Thyroid gland (tissue), 4 donors: Measurements from ENCODE around the gene CCDC60. TPM values are rescaled to one million over a fixed set of nuclear protein-coding genes. Genes with fewer than 3 reads are reported as not detected.
A peak's percentile ranks its signal among the peaks of the same experiment; 100 is the strongest.

Source experiments
- DNase-seq, 2 donors: peaks; one replicate each; pipeline ENCODE4 v3.0.0-alpha.2; 2019
- H3K27ac ChIP-seq, 3 donors: fragments of 200-600 bp; sonication (generic); 1 replicate in 2 of 3; 2 replicates in 1 of 3; pipeline ENCODE4 v1.5.1; 2016 to 2019; ENCODE audit warnings: mild to moderate bottlenecking in 1 of 3, moderate library complexity in 1 of 3
- H3K27me3 ChIP-seq: fragments of 200-600 bp; sonication (generic); one replicate; pipeline ENCODE4 v1.5.1; 2019
- H3K36me3 ChIP-seq, 2 donors: fragments of 200-600 bp; sonication (generic); one replicate each; pipeline ENCODE4 v1.5.1; 2016 to 2019
- H3K4me1 ChIP-seq, 2 donors: fragments of 200-600 bp; sonication (generic); one replicate each; pipeline ENCODE4 v1.5.1; 2017 to 2019
- H3K4me3 ChIP-seq, 3 donors: fragments of 200-600 bp; sonication (generic); replicated peaks in 1 of 3; 1 replicate in 2 of 3; 2 replicates in 1 of 3; pipeline ENCODE4 v1.5.1; 2016; ENCODE audit warnings: mild to moderate bottlenecking in 1 of 3
- H3K9me3 ChIP-seq: fragments of 200-600 bp; sonication (generic); one replicate; pipeline ENCODE4 v1.5.1; 2017
- CTCF ChIP-seq, 6 experiments: fragments of 200-600 bp in 3 of 6; fragments of 450-650 bp in 3 of 6; sonication (generic) in 3 of 6; IDR thresholded peaks; one replicate each; pipeline ENCODE4 v1.5.1; 2016 to 2019; ENCODE audit warnings: antibody characterized with exemption in 6 of 6, mild to moderate bottlenecking in 2 of 6, inconsistent platforms in 1 of 6, moderate library complexity in 1 of 6
- POLR2A ChIP-seq, 2 donors: fragments of 450-650 bp; IDR thresholded peaks; one replicate each; pipeline ENCODE4 v1.6.1; 2017; ENCODE audit warnings: antibody characterized with exemption in 2 of 2, mild to moderate bottlenecking in 2 of 2, moderate library complexity in 1 of 2
- WGBS, 2 donors: methylation state at CpG; one replicate each; pipeline ENCODE4 v1.1.5; 2017; 5-methylcytosine and 5-hydroxymethylcytosine counted together
- intact Hi-C: fragments of 100-400 bp; cut with DNase I; formaldehyde crosslinking; loops from one replicate; pipeline ENCODE4 v1.15.1; 2023
- total RNA-seq, 4 donors: library from RNA; depleted of rRNA; stranded (reverse); fragments of >200 nt; gene quantifications; one replicate each; pipeline ENCODE4 v1.2.3, GENCODE V29; 2016

Gene CCDC60
- total RNA-seq, 4 donors from 2014 or later: not detected

DNA sequence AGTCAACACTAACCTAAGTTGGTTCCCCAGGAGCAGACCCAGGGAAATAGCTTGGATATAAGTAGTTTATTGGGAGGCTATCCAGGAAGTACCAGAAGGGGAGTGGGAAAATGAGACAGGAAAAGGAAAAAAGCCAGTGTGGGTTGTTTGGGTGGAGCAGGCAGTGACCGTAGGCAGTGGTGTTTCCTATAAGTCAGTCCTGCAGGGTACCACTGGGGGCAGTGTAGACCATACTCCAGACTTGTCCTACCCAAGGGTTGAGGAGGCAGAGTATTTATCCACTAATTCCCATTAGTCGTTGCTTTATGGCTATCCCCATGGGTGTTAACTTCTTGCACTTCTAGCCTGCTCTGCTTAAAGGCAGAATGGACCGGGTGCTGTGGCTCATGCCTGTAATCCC lies 6.4 kb upstream of the CCDC60 start:
- WGBS, 2 donors: 42 to 56% methylated on average over 3 of the region's 3 CpGs
- intact Hi-C loops: no loop called here
- Histone ChIP-seq H3K9me3 (no peaks in the 10 kb centered on the region), H3K27ac (no peak overlapping the region), H3K4me1 (no peaks in the 10 kb centered on the region), H3K36me3 (no peaks in the 10 kb centered on the region), H3K27me3 (no peaks in the 10 kb centered on the region), H3K4me3 (no peak overlapping the region)
- no peak for TF ChIP-seq POLR2A (IDR thresholded peaks at IDR 0.05)
- peak in 2 of 6 experiments; percentile 12 to 29 for TF ChIP-seq CTCF (IDR thresholded peaks at IDR 0.05)
- DNase-seq: no peak

DNA sequence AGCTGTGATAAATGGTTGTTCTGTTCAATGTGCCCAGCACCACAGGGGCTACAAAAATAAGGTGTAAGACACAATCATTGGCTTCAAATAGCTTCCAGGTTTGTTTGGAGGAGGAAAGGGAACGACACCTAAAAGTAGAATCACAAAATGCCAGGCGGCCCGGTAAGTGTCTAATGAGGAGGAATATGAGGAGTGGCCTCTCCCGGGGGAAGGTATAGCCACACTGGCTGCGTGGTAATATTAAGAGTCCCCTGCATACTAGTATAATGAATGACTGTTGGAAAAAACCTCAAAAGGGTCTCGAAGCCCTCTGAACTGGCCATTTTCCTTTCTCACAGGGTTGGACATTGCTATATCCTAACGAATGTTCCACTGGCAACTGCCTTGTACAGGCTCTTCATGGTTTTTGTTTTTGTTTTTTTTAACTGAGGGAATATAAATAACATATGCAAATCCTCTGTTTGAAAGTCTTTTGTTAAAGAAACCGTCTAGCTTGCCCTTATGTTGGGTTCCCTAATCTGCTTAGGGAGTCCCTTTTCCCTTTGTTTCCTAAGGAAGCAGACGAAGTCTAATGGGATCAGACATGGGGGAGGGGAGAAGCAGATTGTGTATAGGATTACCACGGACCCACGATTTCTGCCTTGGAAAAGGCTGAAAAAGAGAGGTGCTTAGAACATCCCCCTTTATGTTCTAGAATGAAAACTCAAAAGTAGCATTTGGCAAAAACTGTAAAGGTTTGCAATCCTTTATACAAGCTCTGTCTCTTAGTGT lies 4.2 kb downstream of the CCDC60 start:
- intact Hi-C loops: no loop called here
- H3K27ac ChIP-seq: no peak overlapping the region
- no peaks in the 10 kb centered on the region for H3K4me1 ChIP-seq
- peaks cover 4% of the 10 kb centered on the region for H3K27me3 ChIP-seq
- 50 to 51% methylated on average over 11 of the region's 11 CpGs for WGBS, 2 donors
- TF ChIP-seq CTCF (IDR thresholded peaks at IDR 0.05) (no peak), POLR2A (IDR thresholded peaks at IDR 0.05) (no peak)
- H3K9me3 ChIP-seq: no peaks in the 10 kb centered on the region
- H3K36me3 ChIP-seq: no peaks in the 10 kb centered on the region
- DNase-seq: no peak
- H3K4me3 ChIP-seq: no peak overlapping the region

DNA sequence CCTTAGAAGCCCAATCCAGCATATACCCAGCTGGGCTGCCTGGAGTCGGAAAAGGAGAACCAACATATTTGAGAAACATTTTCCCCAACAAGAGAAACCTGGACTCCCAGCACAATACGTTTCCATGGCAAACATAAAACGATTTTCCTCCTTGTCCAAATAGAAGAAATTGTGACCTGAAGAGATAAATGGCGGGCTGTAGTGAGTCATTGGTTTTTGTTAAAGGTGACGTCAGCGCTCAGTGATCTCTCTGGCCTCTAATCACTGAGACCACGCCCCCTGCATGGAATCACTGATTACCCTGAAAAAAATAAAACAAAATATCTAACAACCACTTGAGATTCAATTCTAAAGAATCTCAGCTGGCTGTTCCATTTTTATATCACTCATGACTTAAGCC lies 6.0 kb downstream of the CCDC60 start:
- H3K36me3 ChIP-seq: no peaks in the 10 kb centered on the region
- DNase-seq: no peak
- H3K4me1 ChIP-seq: no peaks in the 10 kb centered on the region
- 86 to 91% methylated on average over 7 of the region's 7 CpGs for WGBS, 2 donors
- no peaks in the 10 kb centered on the region for H3K27me3 ChIP-seq
- no peak for TF ChIP-seq CTCF (IDR thresholded peaks at IDR 0.05)
- no peak overlapping the region for H3K4me3 ChIP-seq
- no peak overlapping the region for H3K27ac ChIP-seq
- intact Hi-C loops: no loop called here
- no peaks in the 10 kb centered on the region for H3K9me3 ChIP-seq

GRCh38 chr12:119341020-119341419 lies 6.5 kb downstream of the CCDC60 start:
- 82 to 89% methylated on average over 5 of the region's 5 CpGs for WGBS, 2 donors
- no peaks in the 10 kb centered on the region for H3K9me3 ChIP-seq
- H3K4me3 ChIP-seq: no peak overlapping the region
- no peaks in the 10 kb centered on the region for H3K27me3 ChIP-seq
- H3K4me1 ChIP-seq: no peaks in the 10 kb centered on the region
- H3K27ac ChIP-seq: no peak overlapping the region
- DNase-seq: no peak
- intact Hi-C loops: no loop called here
- no peaks in the 10 kb centered on the region for H3K36me3 ChIP-seq
- no peak for TF ChIP-seq CTCF (IDR thresholded peaks at IDR 0.05)
- TF ChIP-seq POLR2A (IDR thresholded peaks at IDR 0.05): no peak

- 90 to 92% methylated on average over 2 of the region's 2 CpGs for WGBS, 2 donors
These were observed 7.5 kb downstream of the CCDC60 start for GRCh38 chr12:119341988-119342387.

More at GRCh38 chr12:119341988-119342387, 7.5 kb downstream of the CCDC60 start:
- TF ChIP-seq CTCF (IDR thresholded peaks at IDR 0.05) (no peak), POLR2A (IDR thresholded peaks at IDR 0.05) (no peak)
- intact Hi-C loops: no loop called here
- Histone ChIP-seq H3K36me3 (no peaks in the 10 kb centered on the region), H3K4me1 (no peaks in the 10 kb centered on the region), H3K27ac (no peak overlapping the region), H3K4me3 (no peak overlapping the region), H3K27me3 (no peaks in the 10 kb centered on the region), H3K9me3 (no peaks in the 10 kb centered on the region)
- DNase-seq: no peak
